Thyroid gland (tissue), 4 donors: Measurements from ENCODE around the gene XAF1. TPM values are rescaled to one million over a fixed set of nuclear protein-coding genes. Genes with fewer than 3 reads are reported as not detected.
"Not testable (repeated sequence)": the region's sequence is repeated elsewhere in the genome, so short reads cannot be mapped to it uniquely, and the experiment has no call there.

Experiments used
- DNase-seq, 2 donors: peaks; one replicate each; pipeline ENCODE4 v3.0.0-alpha.2; 2019
- H3K27ac ChIP-seq, 3 donors: fragments of 200-600 bp; sonication (generic); 1 replicate in 2 of 3; 2 replicates in 1 of 3; pipeline ENCODE4 v1.5.1; 2016 to 2019; ENCODE audit warnings: mild to moderate bottlenecking in 1 of 3, moderate library complexity in 1 of 3
- H3K27me3 ChIP-seq: fragments of 200-600 bp; sonication (generic); one replicate; pipeline ENCODE4 v1.5.1; 2019
- H3K36me3 ChIP-seq, 2 donors: fragments of 200-600 bp; sonication (generic); one replicate each; pipeline ENCODE4 v1.5.1; 2016 to 2019
- H3K4me1 ChIP-seq, 2 donors: fragments of 200-600 bp; sonication (generic); one replicate each; pipeline ENCODE4 v1.5.1; 2017 to 2019
- H3K4me3 ChIP-seq, 3 donors: fragments of 200-600 bp; sonication (generic); replicated peaks in 1 of 3; 1 replicate in 2 of 3; 2 replicates in 1 of 3; pipeline ENCODE4 v1.5.1; 2016; ENCODE audit warnings: mild to moderate bottlenecking in 1 of 3
- H3K9me3 ChIP-seq: fragments of 200-600 bp; sonication (generic); one replicate; pipeline ENCODE4 v1.5.1; 2017
- POLR2A ChIP-seq, 2 donors: fragments of 450-650 bp; IDR thresholded peaks; one replicate each; pipeline ENCODE4 v1.6.1; 2017; ENCODE audit warnings: antibody characterized with exemption in 2 of 2, mild to moderate bottlenecking in 2 of 2, moderate library complexity in 1 of 2
- WGBS, 2 donors: methylation state at CpG; one replicate each; pipeline ENCODE4 v1.1.5; 2017; 5-methylcytosine and 5-hydroxymethylcytosine counted together
- intact Hi-C: fragments of 100-400 bp; cut with DNase I; formaldehyde crosslinking; loops from one replicate; pipeline ENCODE4 v1.15.1; 2023
- small RNA-seq: library from RNA; depleted of rRNA; stranded (forward); fragments of <200 nt; gene quantifications from one replicate; pipeline ENCODE3, GENCODE V24; 2016
- total RNA-seq, 4 donors: library from RNA; depleted of rRNA; stranded (reverse); fragments of >200 nt; gene quantifications; one replicate each; pipeline ENCODE4 v1.2.3, GENCODE V29; 2016
- TF ChIP-seq, protein P1 (sequence below), 6 experiments: fragments of 200-600 bp in 3 of 6; fragments of 450-650 bp in 3 of 6; sonication (generic) in 3 of 6; IDR thresholded peaks; one replicate each; pipeline ENCODE4 v1.5.1; 2016 to 2019; ENCODE audit warnings: antibody characterized with exemption in 6 of 6, mild to moderate bottlenecking in 2 of 6, inconsistent platforms in 1 of 6, moderate library complexity in 1 of 6

XAF1 gene
- total RNA-seq, 4 donors from 2014 or later = 10.0 to 34.1 (median 12.6) TPM

DNA sequence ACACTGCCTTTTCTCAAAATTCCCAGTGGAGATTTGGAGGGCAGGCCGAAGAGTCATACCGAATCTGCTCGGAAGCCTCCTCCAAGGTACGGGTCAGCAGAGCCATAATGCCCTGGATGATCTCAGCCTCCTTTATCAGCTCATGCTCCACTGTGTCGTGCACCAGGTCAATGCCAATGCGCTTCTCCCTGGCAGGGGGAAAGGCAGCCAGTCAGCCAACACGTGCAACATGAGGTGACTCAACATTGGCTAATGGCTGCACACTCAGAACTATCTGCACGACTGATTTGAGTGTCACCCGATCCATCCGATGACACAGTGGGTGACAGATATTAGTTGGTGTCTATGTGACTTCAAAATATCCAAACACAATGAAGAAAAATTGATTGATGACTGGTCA is 59.9 kb downstream of the XAF1 start:
- Histone ChIP-seq H3K4me1 (no peaks in the 10 kb centered on the region), H3K36me3 (no peaks in the 10 kb centered on the region), H3K4me3 (no peak overlapping the region), H3K27me3 (no peaks in the 10 kb centered on the region), H3K27ac (no peak overlapping the region), H3K9me3 (no peaks in the 10 kb centered on the region)
- no peak for DNase-seq
- intact Hi-C loops = no loop called here
- TF ChIP-seq, protein P1, sequence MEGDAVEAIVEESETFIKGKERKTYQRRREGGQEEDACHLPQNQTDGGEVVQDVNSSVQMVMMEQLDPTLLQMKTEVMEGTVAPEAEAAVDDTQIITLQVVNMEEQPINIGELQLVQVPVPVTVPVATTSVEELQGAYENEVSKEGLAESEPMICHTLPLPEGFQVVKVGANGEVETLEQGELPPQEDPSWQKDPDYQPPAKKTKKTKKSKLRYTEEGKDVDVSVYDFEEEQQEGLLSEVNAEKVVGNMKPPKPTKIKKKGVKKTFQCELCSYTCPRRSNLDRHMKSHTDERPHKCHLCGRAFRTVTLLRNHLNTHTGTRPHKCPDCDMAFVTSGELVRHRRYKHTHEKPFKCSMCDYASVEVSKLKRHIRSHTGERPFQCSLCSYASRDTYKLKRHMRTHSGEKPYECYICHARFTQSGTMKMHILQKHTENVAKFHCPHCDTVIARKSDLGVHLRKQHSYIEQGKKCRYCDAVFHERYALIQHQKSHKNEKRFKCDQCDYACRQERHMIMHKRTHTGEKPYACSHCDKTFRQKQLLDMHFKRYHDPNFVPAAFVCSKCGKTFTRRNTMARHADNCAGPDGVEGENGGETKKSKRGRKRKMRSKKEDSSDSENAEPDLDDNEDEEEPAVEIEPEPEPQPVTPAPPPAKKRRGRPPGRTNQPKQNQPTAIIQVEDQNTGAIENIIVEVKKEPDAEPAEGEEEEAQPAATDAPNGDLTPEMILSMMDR (IDR thresholded peaks at IDR 0.05) = no peak
- no peak for TF ChIP-seq POLR2A (IDR thresholded peaks at IDR 0.05)
- 91 to 93% methylated on average over 10 of the region's 10 CpGs for WGBS, 2 donors

DNA sequence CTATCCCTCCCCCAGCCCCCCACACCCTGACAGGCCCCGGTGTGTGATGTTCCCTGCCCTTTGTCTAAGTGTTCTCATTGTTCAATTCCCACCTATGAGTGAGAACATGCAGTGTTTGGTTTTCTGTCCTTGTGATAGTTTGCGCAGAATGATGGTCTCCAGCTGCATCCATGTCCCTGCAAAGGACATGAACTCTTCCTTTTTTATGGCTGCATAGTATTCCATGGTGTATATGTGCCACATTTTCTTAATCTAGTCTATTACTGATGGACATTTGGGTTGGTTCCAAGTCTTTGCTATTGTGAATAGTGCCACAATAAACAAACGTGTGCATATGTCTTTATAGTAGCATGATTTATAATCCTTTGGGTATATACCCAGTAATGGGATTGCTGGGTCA is 60.5 kb downstream of the XAF1 start:
- H3K27me3 ChIP-seq, H3K9me3 ChIP-seq, H3K4me3 ChIP-seq, DNase-seq, H3K27ac ChIP-seq, intact Hi-C loops, H3K4me1 ChIP-seq, H3K36me3 ChIP-seq: not testable (repeated sequence)
- 85 to 86% methylated on average over 3 of the region's 3 CpGs for WGBS, 2 donors

DNA sequence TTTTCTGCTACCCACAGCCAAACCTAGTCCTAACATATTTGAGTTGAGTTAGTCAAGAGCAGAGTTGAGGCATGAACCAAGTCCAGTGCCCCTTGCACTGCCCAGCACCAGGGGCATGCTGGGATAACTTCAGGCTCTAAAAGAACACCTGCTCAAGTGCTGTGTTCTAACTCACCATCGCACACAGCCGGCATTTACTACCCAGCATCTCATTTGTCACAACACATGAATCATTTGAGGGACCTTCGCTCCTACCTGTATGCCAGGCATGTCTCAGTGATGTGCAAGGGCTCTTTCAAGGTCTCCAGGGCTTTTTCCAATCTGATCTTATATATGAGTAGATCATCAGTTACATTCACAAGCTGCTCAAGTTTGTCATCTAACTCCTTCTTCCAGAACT is 63.1 kb downstream of the XAF1 start:
- intact Hi-C loops = no loop called here
- no peak for DNase-seq
- H3K27me3 ChIP-seq = no peaks in the 10 kb centered on the region
- H3K4me3 ChIP-seq = no peak overlapping the region
- H3K36me3 ChIP-seq = no peaks in the 10 kb centered on the region
- H3K4me1 ChIP-seq = no peaks in the 10 kb centered on the region
- H3K9me3 ChIP-seq = no peaks in the 10 kb centered on the region
- 85 to 95% methylated on average over 3 of the region's 3 CpGs for WGBS, 2 donors
- no peak overlapping the region for H3K27ac ChIP-seq
- TF ChIP-seq, protein P1 (IDR thresholded peaks at IDR 0.05) = no peak
- TF ChIP-seq POLR2A (IDR thresholded peaks at IDR 0.05) = no peak

DNA sequence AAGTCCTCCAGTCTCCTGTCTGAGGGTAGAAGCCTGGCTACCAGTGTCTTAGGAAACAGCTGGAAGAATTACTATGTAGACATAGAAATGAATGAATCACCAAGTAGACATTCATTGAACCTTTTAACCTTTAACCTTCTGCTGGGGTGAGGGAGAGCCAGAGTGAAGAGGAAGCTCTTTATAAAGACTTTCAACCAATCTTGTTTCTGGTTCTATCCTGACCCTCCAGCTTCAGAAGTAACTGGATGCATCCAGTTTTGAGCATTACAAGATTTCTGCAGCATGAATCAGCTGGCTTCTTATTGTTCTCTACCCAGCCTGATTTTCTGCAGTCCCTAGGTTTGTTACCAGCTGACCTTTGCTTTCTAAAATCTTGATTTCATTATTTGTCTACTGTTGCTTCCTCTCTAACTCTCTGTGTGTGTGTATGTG is 67.2 kb downstream of the XAF1 start:
- intact Hi-C loops = no loop called here
- H3K9me3 ChIP-seq = no peaks in the 10 kb centered on the region
- H3K4me3 ChIP-seq = no peak overlapping the region
- TF ChIP-seq, protein P1 (IDR thresholded peaks at IDR 0.05) = no peak
- no peak for TF ChIP-seq POLR2A (IDR thresholded peaks at IDR 0.05)
- no peak overlapping the region for H3K27ac ChIP-seq
- DNase-seq = no peak
- no peaks in the 10 kb centered on the region for H3K27me3 ChIP-seq
- H3K36me3 ChIP-seq = no peaks in the 10 kb centered on the region
- H3K4me1 ChIP-seq = no peaks in the 10 kb centered on the region

Small RNAs within 50 kb of the gene (small RNA-seq; reads per million reads assigned to genes)
- not detected for gene AC004706.2

Other genes with a start within 250 kb of the XAF1 start
- 10 to 100 TPM in 1 of 4 donors, 1 to 10 TPM in 3; 4.0 to 10.9 (median 5.6) TPM for gene PITPNM3, start 199.5 kb upstream of the XAF1 start, total RNA-seq
- gene KIAA0753, start 115.3 kb upstream of the XAF1 start, total RNA-seq = 10 to 100 TPM; 20.8 to 46.7 (median 25.6) TPM
- 100 to 1,000 TPM in 2 of 4 donors, 10 to 100 TPM in 2; 70.4 to 149 (median 95.9) TPM for gene TXNDC17, start 115.0 kb upstream of the XAF1 start, total RNA-seq
- 10 to 100 TPM in 2 of 4 donors, 1 to 10 TPM in 2; 5.3 to 13.7 (median 10.4) TPM for gene MED31, start 104.4 kb upstream of the XAF1 start, total RNA-seq
- 1 to 10 TPM in 3 of 4 donors, under 1 TPM in 1; 0.67 to 2.7 (median 2.0) TPM for gene C17orf100, start 104.3 kb upstream of the XAF1 start, total RNA-seq
- gene SLC13A5, start 42.7 kb upstream of the XAF1 start, total RNA-seq = under 1 TPM in 2 of 4 donors, not detected in 2; 0.27 to 0.63 TPM
- gene FBXO39, start 20.2 kb downstream of the XAF1 start, total RNA-seq = 1 to 10 TPM in 2 of 4 donors, under 1 TPM in 1, not detected in 1; 0.22 to 2.1 (median 1.1) TPM
- gene TEKT1, start 75.7 kb downstream of the XAF1 start, total RNA-seq = not detected
- gene ALOX12, start 240.0 kb downstream of the XAF1 start, total RNA-seq = not detected